H9 (cell line): ENCODE data around the gene STEAP2. TPM values are rescaled to one million over a fixed set of nuclear protein-coding genes. Genes with fewer than 3 reads are reported as not detected.

Experiments used
- DNase-seq: peaks from one replicate; pipeline ENCODE4 v3.0.0-alpha.2; 2017
- H2AFZ ChIP-seq: one replicate; pipeline ENCODE4 v1.6.1; 2013; ENCODE audit warnings: mild to moderate bottlenecking, low read length, control low read depth, moderate library complexity
- H2AK5ac ChIP-seq: 2 replicates; pipeline ENCODE4 v1.6.1; 2013; ENCODE audit warnings: low read length, control low read depth, mixed read lengths; ENCODE audit not compliant: insufficient read length
- H2BK120ac ChIP-seq: one replicate; pipeline ENCODE4 v1.6.1; 2013; ENCODE audit warnings: low read depth, mild to moderate bottlenecking, low read length, control low read depth, inconsistent platforms; ENCODE audit not compliant: poor library complexity, severe bottlenecking
- H2BK12ac ChIP-seq: 2 replicates; pipeline ENCODE4 v1.6.1; 2013; ENCODE audit warnings: low read length, control low read depth, mixed read lengths, low read depth; ENCODE audit not compliant: insufficient read length
- H2BK15ac ChIP-seq: 2 replicates; pipeline ENCODE4 v1.6.1; 2013; ENCODE audit warnings: low read depth, low read length, control low read depth
- H2BK20ac ChIP-seq: one replicate; pipeline ENCODE4 v1.6.1; 2013; ENCODE audit warnings: low read depth, mild to moderate bottlenecking, low read length, control low read depth, inconsistent platforms; ENCODE audit not compliant: poor library complexity, severe bottlenecking
- H2BK5ac ChIP-seq: 2 replicates; pipeline ENCODE4 v1.6.1; 2013; ENCODE audit warnings: low read length, control low read depth, mixed read lengths; ENCODE audit not compliant: insufficient read length
- H3K14ac ChIP-seq: 2 replicates; pipeline ENCODE4 v1.6.1; 2013; ENCODE audit warnings: low read length, control low read depth; ENCODE audit not compliant: insufficient read depth
- H3K18ac ChIP-seq: 2 replicates; pipeline ENCODE4 v1.6.1; 2013; ENCODE audit warnings: low read depth, mild to moderate bottlenecking, mixed read lengths, low read length, control low read depth; ENCODE audit not compliant: insufficient read length
- H3K23ac ChIP-seq: 2 replicates; pipeline ENCODE4 v1.6.1; 2013; ENCODE audit warnings: low read length, control low read depth, mixed read lengths, low read depth; ENCODE audit not compliant: insufficient read length
- H3K23me2 ChIP-seq: 2 replicates; pipeline ENCODE4 v1.6.1; 2013; ENCODE audit warnings: low read depth, mild to moderate bottlenecking, mixed read lengths, low read length, control low read depth; ENCODE audit not compliant: insufficient read length, poor library complexity, severe bottlenecking
- H3K27ac ChIP-seq: 2 replicates; pipeline ENCODE4 v1.5.1; 2013; ENCODE audit warnings: low read length, control low read depth, mixed read lengths, low read depth; ENCODE audit not compliant: insufficient read length
- H3K27me3 ChIP-seq: 2 replicates; pipeline ENCODE4 v1.6.1; 2013; ENCODE audit warnings: low read length, control low read depth, inconsistent platforms; ENCODE audit not compliant: insufficient read depth
- H3K4ac ChIP-seq: 2 replicates; pipeline ENCODE4 v1.6.1; 2013; ENCODE audit warnings: low read depth, mild to moderate bottlenecking, control low read depth, inconsistent platforms, low read length, moderate library complexity
- H3K4me1 ChIP-seq: 2 replicates; pipeline ENCODE4 v1.6.1; 2013; ENCODE audit warnings: low read length, control low read depth, inconsistent platforms; ENCODE audit not compliant: insufficient read depth
- H3K4me2 ChIP-seq: 2 replicates; pipeline ENCODE4 v1.6.1; 2013; ENCODE audit warnings: low read length, control low read depth, mixed read lengths; ENCODE audit not compliant: insufficient read length, insufficient read depth
- H3K56ac ChIP-seq: 2 replicates; pipeline ENCODE4 v1.6.1; 2013; ENCODE audit warnings: low read depth, mild to moderate bottlenecking, mixed read lengths, low read length, control low read depth; ENCODE audit not compliant: insufficient read length
- H3K79me1 ChIP-seq: 2 replicates; pipeline ENCODE4 v1.6.1; 2013; ENCODE audit warnings: low read depth, mild to moderate bottlenecking, moderate library complexity, low read length, control low read depth, inconsistent platforms; ENCODE audit not compliant: insufficient read depth, poor library complexity, severe bottlenecking
- H3K79me2 ChIP-seq: 2 replicates; pipeline ENCODE4 v1.6.1; 2013; ENCODE audit warnings: low read length, control low read depth, inconsistent platforms; ENCODE audit not compliant: insufficient read depth
- H3K9ac ChIP-seq: 2 replicates; pipeline ENCODE4 v1.6.1; 2013; ENCODE audit warnings: low read length, control low read depth, mixed read lengths; ENCODE audit not compliant: insufficient read length; ENCODE audit errors: extremely low read depth
- H3K9me3 ChIP-seq: one replicate; pipeline ENCODE4 v1.6.1; 2013; ENCODE audit warnings: low read depth, low read length, inconsistent platforms; ENCODE audit not compliant: control insufficient read depth
- H3T11ph ChIP-seq: one replicate; pipeline ENCODE4 v1.6.1; 2013; ENCODE audit warnings: mild to moderate bottlenecking, low read length, control low read depth, inconsistent platforms
- H4K20me1 ChIP-seq: one replicate; pipeline ENCODE4 v1.6.1; 2013; ENCODE audit not compliant: control insufficient read depth, insufficient read length, insufficient read depth
- H4K5ac ChIP-seq: 2 replicates; pipeline ENCODE4 v1.6.1; 2013; ENCODE audit warnings: low read depth, mild to moderate bottlenecking, mixed read lengths, low read length, control low read depth; ENCODE audit not compliant: insufficient read length
- H4K8ac ChIP-seq: replicated peaks from 2 replicates; pipeline ENCODE4 v1.6.1; 2013; ENCODE audit warnings: low read length, control low read depth, mixed read lengths, low read depth; ENCODE audit not compliant: insufficient read length
- H4K91ac ChIP-seq: 2 replicates; pipeline ENCODE4 v1.6.1; 2013; ENCODE audit warnings: low read depth, mild to moderate bottlenecking, moderate library complexity, mixed read lengths, low read length, control low read depth; ENCODE audit not compliant: insufficient read length
- H3K27ac Mint-ChIP-seq, 3 experiments: 2 replicates in 2 of 3; 3 replicates in 1 of 3; pipeline ENCODE4 v1.8.0; 2020 to 2021; ENCODE audit warnings: mixed read lengths in 3 of 3, mild to moderate bottlenecking in 1 of 3, moderate library complexity in 1 of 3
- H3K27me3 Mint-ChIP-seq: 2 replicates; pipeline ENCODE4 v1.8.0; 2021; ENCODE audit warnings: low read depth, mild to moderate bottlenecking, moderate library complexity, mixed read lengths
- H3K36me3 Mint-ChIP-seq, 3 experiments: 2 replicates in 2 of 3; 3 replicates in 1 of 3; pipeline ENCODE4 v1.8.0; 2020 to 2021; ENCODE audit warnings: low read depth in 3 of 3, mixed read lengths in 3 of 3; ENCODE audit not compliant: insufficient read depth in 1 of 3
- H3K4me1 Mint-ChIP-seq, 2 experiments: 2 replicates each; pipeline ENCODE4 v1.8.0; 2020; ENCODE audit warnings: mixed read lengths in 2 of 2
- H3K4me3 Mint-ChIP-seq, 2 experiments: 2 replicates in 1 of 2; 3 replicates in 1 of 2; pipeline ENCODE4 v1.8.0; 2020 to 2021; ENCODE audit warnings: mild to moderate bottlenecking in 2 of 2, mixed read lengths in 2 of 2, moderate library complexity in 1 of 2
- H3K9me3 Mint-ChIP-seq, 2 experiments: 2 replicates in 1 of 2; 3 replicates in 1 of 2; pipeline ENCODE4 v1.8.0; 2020; ENCODE audit warnings: mild to moderate bottlenecking in 2 of 2, mixed read lengths in 2 of 2, moderate library complexity in 1 of 2
- WGBS: extraction: QIAGEN DNeasy Blood & Tissue Kit; methylation state at CpG from one replicate; pipeline ENCODE4 v1.1.7; 2013; ENCODE audit warnings: missing lambda C conversion rate, low lambda C conversion rate, mixed read lengths; ENCODE audit not compliant: insufficient read length; ENCODE audit errors: extremely low coverage; 5-methylcytosine and 5-hydroxymethylcytosine counted together
- total RNA-seq: library from RNA; stranded (reverse); gene quantifications from 2 replicates; pipeline ENCODE4 v1.2.1, GENCODE V29; 2021
- TF ChIP-seq, protein P1 (sequence below): fragments of 200-600 bp; sonication (generic); conservative IDR thresholded peaks from 3 replicates; pipeline ENCODE4 v1.8.0; 2021; ENCODE audit warnings: antibody characterized with exemption, mild to moderate bottlenecking

STEAP2 gene
- total RNA-seq, 1 experiment from 2014 or later: 6.7 TPM

DNA sequence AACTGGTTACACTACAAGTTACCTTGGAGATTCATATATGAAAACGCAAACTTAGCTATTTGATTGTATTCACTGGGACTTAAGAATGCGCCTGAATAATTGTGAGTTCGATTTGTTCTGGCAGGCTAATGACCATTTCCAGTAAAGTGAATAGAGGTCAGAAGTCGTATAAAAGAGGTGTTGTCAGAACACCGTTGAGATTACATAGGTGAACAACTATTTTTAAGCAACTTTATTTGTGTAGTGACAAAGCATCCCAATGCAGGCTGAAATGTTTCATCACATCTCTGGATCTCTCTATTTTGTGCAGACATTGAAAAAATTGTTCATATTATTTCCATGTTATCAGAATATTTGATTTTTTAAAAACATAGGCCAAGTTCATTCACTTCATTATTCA is 48.0 kb upstream of the STEAP2 start:
- Histone ChIP-seq H3K79me1 (no peaks in the 10 kb centered on the region), H3K18ac (no peak overlapping the region), H2BK20ac (no peak overlapping the region), H4K20me1 (no peaks in the 10 kb centered on the region), H3K27ac (no peak overlapping the region), H2BK15ac (no peak overlapping the region), H3K23me2 (no peaks in the 10 kb centered on the region), H3K9ac (no peak overlapping the region), H2BK12ac (no peak overlapping the region), H3T11ph (no peak overlapping the region), H4K8ac (no peak overlapping the region), H2BK5ac (no peak overlapping the region), H4K91ac (no peak overlapping the region), H3K4me1 (no peaks in the 10 kb centered on the region), H3K23ac (no peak overlapping the region), H3K4me2 (no peak overlapping the region), H2AFZ (no peak overlapping the region), H2AK5ac (no peak overlapping the region), H3K79me2 (no peaks in the 10 kb centered on the region), H3K56ac (no peak overlapping the region), H3K9me3 (no peaks in the 10 kb centered on the region), H2BK120ac (no peak overlapping the region), H3K4ac (no peak overlapping the region), H3K27me3 (no peaks in the 10 kb centered on the region), H3K14ac (no peak overlapping the region), H4K5ac (no peak overlapping the region)
- no peaks in the 10 kb centered on the region for H3K9me3 Mint-ChIP-seq
- no peak overlapping the region for H3K4me3 Mint-ChIP-seq
- H3K27ac Mint-ChIP-seq: no peak overlapping the region
- no peak for DNase-seq
- TF ChIP-seq, protein P1, sequence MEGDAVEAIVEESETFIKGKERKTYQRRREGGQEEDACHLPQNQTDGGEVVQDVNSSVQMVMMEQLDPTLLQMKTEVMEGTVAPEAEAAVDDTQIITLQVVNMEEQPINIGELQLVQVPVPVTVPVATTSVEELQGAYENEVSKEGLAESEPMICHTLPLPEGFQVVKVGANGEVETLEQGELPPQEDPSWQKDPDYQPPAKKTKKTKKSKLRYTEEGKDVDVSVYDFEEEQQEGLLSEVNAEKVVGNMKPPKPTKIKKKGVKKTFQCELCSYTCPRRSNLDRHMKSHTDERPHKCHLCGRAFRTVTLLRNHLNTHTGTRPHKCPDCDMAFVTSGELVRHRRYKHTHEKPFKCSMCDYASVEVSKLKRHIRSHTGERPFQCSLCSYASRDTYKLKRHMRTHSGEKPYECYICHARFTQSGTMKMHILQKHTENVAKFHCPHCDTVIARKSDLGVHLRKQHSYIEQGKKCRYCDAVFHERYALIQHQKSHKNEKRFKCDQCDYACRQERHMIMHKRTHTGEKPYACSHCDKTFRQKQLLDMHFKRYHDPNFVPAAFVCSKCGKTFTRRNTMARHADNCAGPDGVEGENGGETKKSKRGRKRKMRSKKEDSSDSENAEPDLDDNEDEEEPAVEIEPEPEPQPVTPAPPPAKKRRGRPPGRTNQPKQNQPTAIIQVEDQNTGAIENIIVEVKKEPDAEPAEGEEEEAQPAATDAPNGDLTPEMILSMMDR: no peak
- no peaks in the 10 kb centered on the region for H3K27me3 Mint-ChIP-seq
- H3K4me1 Mint-ChIP-seq: no peaks in the 10 kb centered on the region
- no peaks in the 10 kb centered on the region for H3K36me3 Mint-ChIP-seq
- no CpG with 5 or more reads among the region's 5 CpGs for WGBS
